Body of pancreas (tissue), 4 donors: ENCODE data around the gene ASIC3. TPM values are rescaled to one million over a fixed set of nuclear protein-coding genes. Genes with fewer than 3 reads are reported as not detected.

Experiments
- ATAC-seq: fragments of 150-250 bp; one replicate; pipeline ENCODE4 v1.9.1; 2016
- DNase-seq, 4 donors: peaks; one replicate each; pipeline ENCODE4 v3.0.0-alpha.2; 2019
- H3K27ac ChIP-seq, 4 donors: fragments of 200-600 bp; sonication (generic); 1 replicate in 3 of 4; 2 replicates in 1 of 4; pipeline versions ENCODE4 v1.5.1 to v1.6.1; 2016 to 2019; ENCODE audit warnings: mild to moderate bottlenecking in 1 of 4, mixed read lengths in 1 of 4, moderate library complexity in 1 of 4
- H3K27me3 ChIP-seq, 2 donors: fragments of 200-600 bp; sonication (generic); one replicate each; pipeline ENCODE4 v1.6.0; 2016; ENCODE audit warnings: mild to moderate bottlenecking in 1 of 2
- H3K36me3 ChIP-seq, 2 donors: fragments of 200-600 bp; sonication (generic); replicated peaks in 1 of 2; 2 replicates each; pipeline ENCODE4 v1.5.1; 2016; ENCODE audit warnings: low read depth in 2 of 2; ENCODE audit not compliant: insufficient read depth in 1 of 2
- H3K4me1 ChIP-seq: fragments of 200-600 bp; sonication (generic); one replicate; pipeline ENCODE4 v1.6.0; 2016
- H3K4me3 ChIP-seq, 2 donors: fragments of 200-600 bp; sonication (generic); 1 replicate in 1 of 2; 2 replicates in 1 of 2; pipeline ENCODE4 v1.5.1; 2016 to 2019
- H3K9me3 ChIP-seq, 3 donors: fragments of 200-600 bp; sonication (generic); 1 replicate in 2 of 3; 2 replicates in 1 of 3; pipeline ENCODE4 v1.5.1; 2016
- POLR2A ChIP-seq, 3 donors: fragments of 450-650 bp; IDR thresholded peaks; one replicate each; pipeline ENCODE4 v1.6.1; 2016; ENCODE audit warnings: antibody characterized with exemption in 3 of 3, mild to moderate bottlenecking in 2 of 3
- WGBS, 2 donors: methylation state at CpG; one replicate each; pipeline ENCODE4 v1.1.5; 2017; 5-methylcytosine and 5-hydroxymethylcytosine counted together
- intact Hi-C: fragments of 100-400 bp; cut with DNase I; formaldehyde crosslinking; loops from one replicate; pipeline ENCODE4 v1.15.1; 2023
- total RNA-seq, 2 donors: library from RNA; depleted of rRNA; stranded (reverse); fragments of >200 nt; gene quantifications; one replicate each; pipeline ENCODE4 v1.1.0, GENCODE V29; 2016
- TF ChIP-seq, protein P1 (sequence below), 7 experiments: fragments of 450-650 bp in 4 of 7; fragments of 200-600 bp in 3 of 7; sonication (generic) in 3 of 7; IDR thresholded peaks; one replicate each; pipeline ENCODE4 v1.5.1; 2016 to 2019; ENCODE audit warnings: antibody characterized with exemption in 7 of 7

ASIC3 gene
- total RNA-seq, 2 donors from 2014 or later, result 0.78 to 1.3 TPM

DNA sequence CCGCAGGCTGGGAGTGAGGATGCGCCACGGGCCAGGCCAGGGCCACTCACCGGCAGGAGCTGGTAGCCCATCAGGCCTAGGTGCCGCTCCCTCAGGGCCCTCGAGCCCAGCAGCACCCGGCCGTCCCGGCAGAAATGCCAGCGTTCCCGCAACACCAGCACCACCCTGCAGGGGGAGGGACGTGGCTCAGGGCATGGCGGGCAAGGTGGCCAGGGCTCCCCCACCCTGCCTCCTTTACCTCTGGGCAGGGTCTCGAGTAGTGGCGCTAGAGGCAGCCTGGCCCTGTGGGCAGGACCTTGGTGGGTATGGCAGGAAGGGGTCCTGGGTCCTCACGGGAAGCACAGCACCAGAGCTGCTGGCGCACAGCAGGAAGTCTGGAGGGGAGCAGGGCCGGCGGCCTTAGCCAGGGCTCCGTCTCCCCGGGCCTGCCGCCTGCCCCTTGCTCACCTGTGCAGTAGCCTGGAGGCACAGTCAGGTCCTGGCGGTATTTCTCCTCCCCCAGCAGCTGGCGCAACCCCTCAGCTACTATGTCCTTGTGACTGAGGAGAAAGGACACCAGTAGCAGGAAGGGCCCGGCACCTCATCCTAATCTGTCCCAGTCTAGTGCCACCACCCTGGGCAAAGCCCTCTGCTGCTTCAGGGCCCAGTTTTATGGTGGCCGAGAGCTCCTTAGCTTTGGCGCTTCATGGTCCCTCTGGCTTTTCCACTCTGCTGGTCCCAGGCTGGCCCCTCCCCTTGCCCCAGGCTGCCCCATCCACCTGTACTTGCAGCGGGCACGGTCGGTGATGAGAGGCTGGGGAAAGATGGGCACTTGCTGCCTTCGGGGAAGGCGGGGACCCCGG lies 28.8 kb downstream of the ASIC3 start:
- TF ChIP-seq, protein P1, sequence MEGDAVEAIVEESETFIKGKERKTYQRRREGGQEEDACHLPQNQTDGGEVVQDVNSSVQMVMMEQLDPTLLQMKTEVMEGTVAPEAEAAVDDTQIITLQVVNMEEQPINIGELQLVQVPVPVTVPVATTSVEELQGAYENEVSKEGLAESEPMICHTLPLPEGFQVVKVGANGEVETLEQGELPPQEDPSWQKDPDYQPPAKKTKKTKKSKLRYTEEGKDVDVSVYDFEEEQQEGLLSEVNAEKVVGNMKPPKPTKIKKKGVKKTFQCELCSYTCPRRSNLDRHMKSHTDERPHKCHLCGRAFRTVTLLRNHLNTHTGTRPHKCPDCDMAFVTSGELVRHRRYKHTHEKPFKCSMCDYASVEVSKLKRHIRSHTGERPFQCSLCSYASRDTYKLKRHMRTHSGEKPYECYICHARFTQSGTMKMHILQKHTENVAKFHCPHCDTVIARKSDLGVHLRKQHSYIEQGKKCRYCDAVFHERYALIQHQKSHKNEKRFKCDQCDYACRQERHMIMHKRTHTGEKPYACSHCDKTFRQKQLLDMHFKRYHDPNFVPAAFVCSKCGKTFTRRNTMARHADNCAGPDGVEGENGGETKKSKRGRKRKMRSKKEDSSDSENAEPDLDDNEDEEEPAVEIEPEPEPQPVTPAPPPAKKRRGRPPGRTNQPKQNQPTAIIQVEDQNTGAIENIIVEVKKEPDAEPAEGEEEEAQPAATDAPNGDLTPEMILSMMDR (IDR thresholded peaks at IDR 0.05), result peak in 4 of 7 experiments; percentile 8 to 14 (median 12)
- TF ChIP-seq POLR2A (IDR thresholded peaks at IDR 0.05), result no peak
- Histone ChIP-seq H3K36me3 (peaks cover 16 to 20% of the 10 kb centered on the region in 2 donors), H3K4me1 (peaks cover 44% of the 10 kb centered on the region), H3K27me3 (no peaks in the 10 kb centered on the region), H3K27ac (peak overlapping the region in 1 of 4 donors; percentile 15), H3K9me3 (no peaks in the 10 kb centered on the region), H3K4me3 (no peak overlapping the region)
- WGBS, 2 donors, result 59 to 62% methylated on average over 17 to 24 of the region's 33 CpGs
- ATAC-seq (no peak), DNase-seq (peak in 1 of 4 donors; percentile 37)
- intact Hi-C loops, result no loop called here

GRCh38 chr7:151077705-151078232 lies 29.4 kb downstream of the ASIC3 start:
- 57 to 66% methylated on average over 8 to 9 of the region's 10 CpGs for whole genome bisulfite sequencing, 2 donors
- ATAC-seq, result no peak
- peaks cover 50% of the 10 kb centered on the region for H3K4me1 ChIP-seq
- DNase-seq, result peak in 1 of 4 donors; percentile 58
- H3K27ac ChIP-seq, result peak overlapping the region in 1 of 4 donors; percentile 15
- H3K27me3 ChIP-seq, result no peaks in the 10 kb centered on the region
- intact Hi-C loops, result no loop called here
- H3K4me3 ChIP-seq, result no peak overlapping the region
- no peaks in the 10 kb centered on the region for H3K9me3 ChIP-seq
- no peak for TF ChIP-seq POLR2A (IDR thresholded peaks at IDR 0.05)
- TF ChIP-seq, protein P1 (IDR thresholded peaks at IDR 0.05), result no peak
- peaks cover 16 to 17% of the 10 kb centered on the region in 2 donors for H3K36me3 ChIP-seq

- intact Hi-C loops, result no loop called here
- H3K36me3 ChIP-seq, result peaks cover 15 to 16% of the 10 kb centered on the region in 2 donors
- DNase-seq, result no peak
Measured at GRCh38 chr7:151078233-151079040, 30.1 kb downstream of the ASIC3 start.

GRCh38 chr7:151079199-151079910 lies 31.0 kb downstream of the ASIC3 start:
- intact Hi-C loops, result no loop called here
- no peak overlapping the region for H3K27ac ChIP-seq
- peaks cover 8 to 9% of the 10 kb centered on the region in 2 donors for H3K36me3 ChIP-seq
- WGBS, 2 donors, result 58 to 68% methylated on average over 13 to 27 of the region's 27 CpGs
- peak overlapping the region in 1 of 2 donors; percentile 79 for H3K4me3 ChIP-seq
- H3K27me3 ChIP-seq, result no peaks in the 10 kb centered on the region
- DNase-seq, result no peak
- H3K9me3 ChIP-seq, result no peaks in the 10 kb centered on the region
- no peak for ATAC-seq
- no peak for TF ChIP-seq POLR2A (IDR thresholded peaks at IDR 0.05)
- TF ChIP-seq, protein P1 (IDR thresholded peaks at IDR 0.05), result no peak
- H3K4me1 ChIP-seq, result peaks cover 61% of the 10 kb centered on the region

More at GRCh38 chr7:151078233-151079040, 30.1 kb downstream of the ASIC3 start:
- ATAC-seq, result no peak
- TF ChIP-seq, protein P1 (IDR thresholded peaks at IDR 0.05), result no peak
- TF ChIP-seq POLR2A (IDR thresholded peaks at IDR 0.05), result no peak
- Histone ChIP-seq H3K4me1 (peaks cover 52% of the 10 kb centered on the region), H3K4me3 (no peak overlapping the region), H3K9me3 (no peaks in the 10 kb centered on the region), H3K27ac (peak overlapping the region in 2 of 4 donors; percentile 3 to 15), H3K27me3 (no peaks in the 10 kb centered on the region)
- 44 to 53% methylated on average over 16 to 22 of the region's 22 CpGs for WGBS, 2 donors
